ENCODE data around the gene EN1. TPM values are rescaled to one million over a fixed set of nuclear protein-coding genes. Genes with fewer than 3 reads are reported as not detected.

The EN1 gene
- total RNA-seq, 4 donors from 2014 or later = 0.13 to 0.23 TPM; not detected in 2

GRCh38 chr2:118861242-118861641 is 13.8 kb upstream of the EN1 start:
- H3K4me3 ChIP-seq = no peak overlapping the region
- no peak for TF ChIP-seq POLR2AphosphoS5 (IDR thresholded peaks at IDR 0.05)
- no peak for TF ChIP-seq EP300 (IDR thresholded peaks at IDR 0.05)
- TF ChIP-seq POLR2A (IDR thresholded peaks at IDR 0.05) = no peak
- TF ChIP-seq, protein P1, sequence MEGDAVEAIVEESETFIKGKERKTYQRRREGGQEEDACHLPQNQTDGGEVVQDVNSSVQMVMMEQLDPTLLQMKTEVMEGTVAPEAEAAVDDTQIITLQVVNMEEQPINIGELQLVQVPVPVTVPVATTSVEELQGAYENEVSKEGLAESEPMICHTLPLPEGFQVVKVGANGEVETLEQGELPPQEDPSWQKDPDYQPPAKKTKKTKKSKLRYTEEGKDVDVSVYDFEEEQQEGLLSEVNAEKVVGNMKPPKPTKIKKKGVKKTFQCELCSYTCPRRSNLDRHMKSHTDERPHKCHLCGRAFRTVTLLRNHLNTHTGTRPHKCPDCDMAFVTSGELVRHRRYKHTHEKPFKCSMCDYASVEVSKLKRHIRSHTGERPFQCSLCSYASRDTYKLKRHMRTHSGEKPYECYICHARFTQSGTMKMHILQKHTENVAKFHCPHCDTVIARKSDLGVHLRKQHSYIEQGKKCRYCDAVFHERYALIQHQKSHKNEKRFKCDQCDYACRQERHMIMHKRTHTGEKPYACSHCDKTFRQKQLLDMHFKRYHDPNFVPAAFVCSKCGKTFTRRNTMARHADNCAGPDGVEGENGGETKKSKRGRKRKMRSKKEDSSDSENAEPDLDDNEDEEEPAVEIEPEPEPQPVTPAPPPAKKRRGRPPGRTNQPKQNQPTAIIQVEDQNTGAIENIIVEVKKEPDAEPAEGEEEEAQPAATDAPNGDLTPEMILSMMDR (IDR thresholded peaks at IDR 0.05) = no peak
- peaks cover 0 to 17% (median 12%) of the 10 kb centered on the region in 3 donors for H3K4me1 ChIP-seq
- H3K36me3 ChIP-seq = no peaks in the 10 kb centered on the region
- no peak for ATAC-seq
- 95% methylated on average over 3 of the region's 7 CpGs; no CpG with 5 or more reads in 1 of the 2 donors for WGBS, 2 donors (ENCODE audit: low coverage in 1 of 2)
- H3K27ac ChIP-seq = no peak overlapping the region
- H3K9me3 ChIP-seq = no peaks in the 10 kb centered on the region
- peaks cover 87% of the 10 kb centered on the region for H3K27me3 ChIP-seq

GRCh38 chr2:118860506-118860905 is 13.1 kb upstream of the EN1 start:
- no peaks in the 10 kb centered on the region for H3K36me3 ChIP-seq
- H3K4me3 ChIP-seq = no peak overlapping the region
- H3K9me3 ChIP-seq = no peaks in the 10 kb centered on the region
- TF ChIP-seq POLR2AphosphoS5 (IDR thresholded peaks at IDR 0.05) (no peak), EP300 (IDR thresholded peaks at IDR 0.05) (no peak), POLR2A (IDR thresholded peaks at IDR 0.05) (no peak)
- TF ChIP-seq, protein P1 (IDR thresholded peaks at IDR 0.05) = no peak
- H3K27ac ChIP-seq = no peak overlapping the region
- ATAC-seq = no peak
- H3K27me3 ChIP-seq = peaks cover 95% of the 10 kb centered on the region
- H3K4me1 ChIP-seq = peaks cover 0 to 25% (median 18%) of the 10 kb centered on the region in 3 donors
- WGBS, 2 donors (ENCODE audit: low coverage in 1 of 2) = no CpG with 5 or more reads among the region's 5 CpGs

GRCh38 chr2:118859157-118859770 is 11.8 kb upstream of the EN1 start:
- TF ChIP-seq EP300 (IDR thresholded peaks at IDR 0.05) = no peak
- TF ChIP-seq POLR2AphosphoS5 (IDR thresholded peaks at IDR 0.05) = no peak
- TF ChIP-seq, protein P1 (IDR thresholded peaks at IDR 0.05) = no peak
- no peak for TF ChIP-seq POLR2A (IDR thresholded peaks at IDR 0.05)
- H3K4me3 ChIP-seq = no peak overlapping the region
- H3K36me3 ChIP-seq = no peaks in the 10 kb centered on the region
- peaks cover 0 to 37% (median 24%) of the 10 kb centered on the region in 3 donors for H3K4me1 ChIP-seq
- peaks cover 99% of the 10 kb centered on the region for H3K27me3 ChIP-seq
- H3K9me3 ChIP-seq = no peaks in the 10 kb centered on the region
- no peak overlapping the region for H3K27ac ChIP-seq
- ATAC-seq = no peak
- WGBS, 2 donors (ENCODE audit: low coverage in 1 of 2) = 1 to 8% methylated on average over 7 of the region's 26 CpGs

GRCh38 chr2:118858485-118859156 is 11.2 kb upstream of the EN1 start:
- Histone ChIP-seq H3K36me3 (no peaks in the 10 kb centered on the region), H3K27ac (no peak overlapping the region), H3K4me3 (no peak overlapping the region), H3K4me1 (peaks cover 0 to 42% (median 24%) of the 10 kb centered on the region in 3 donors), H3K27me3 (peaks cover 99% of the 10 kb centered on the region), H3K9me3 (no peaks in the 10 kb centered on the region)
- TF ChIP-seq POLR2A (IDR thresholded peaks at IDR 0.05) = no peak
- TF ChIP-seq, protein P1 (IDR thresholded peaks at IDR 0.05) = no peak
- no peak for TF ChIP-seq EP300 (IDR thresholded peaks at IDR 0.05)
- no peak for TF ChIP-seq POLR2AphosphoS5 (IDR thresholded peaks at IDR 0.05)
- WGBS, 2 donors (ENCODE audit: low coverage in 1 of 2) = no CpG with 5 or more reads among the region's 40 CpGs
- ATAC-seq = no peak

Measured in gastroesophageal sphincter (tissue), 4 donors.